GM12801 (cell line): ENCODE measurements around the gene MROH7.

Experiments used
- TF ChIP-seq, protein P1 (sequence below): IDR thresholded peaks from one replicate; pipeline ENCODE4 v1.5.1; 2011; ENCODE audit warnings: control low read depth; ENCODE audit not compliant: insufficient read length; ENCODE audit errors: extremely low read depth

The MROH7 gene

DNA sequence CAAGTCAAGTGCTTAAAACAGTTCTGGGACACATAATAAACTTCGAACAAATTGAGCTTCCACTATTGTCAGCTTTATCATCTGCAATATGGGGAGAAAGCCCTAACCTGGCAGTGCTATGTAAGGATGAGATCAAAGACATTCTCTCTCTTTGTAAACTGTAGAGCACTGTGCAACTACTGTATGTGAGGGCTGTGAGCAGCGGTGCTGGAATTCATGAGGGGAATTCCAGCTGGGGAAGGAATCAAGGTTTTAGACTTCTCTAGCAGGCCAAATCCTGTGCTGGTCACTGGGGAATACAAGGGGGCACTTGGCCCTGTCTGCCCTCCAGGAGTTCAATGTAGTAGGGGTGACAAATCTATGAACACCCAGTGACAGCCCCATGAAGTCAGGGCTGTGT lies 27.6 kb upstream of the MROH7 start:
- TF ChIP-seq, protein P1, sequence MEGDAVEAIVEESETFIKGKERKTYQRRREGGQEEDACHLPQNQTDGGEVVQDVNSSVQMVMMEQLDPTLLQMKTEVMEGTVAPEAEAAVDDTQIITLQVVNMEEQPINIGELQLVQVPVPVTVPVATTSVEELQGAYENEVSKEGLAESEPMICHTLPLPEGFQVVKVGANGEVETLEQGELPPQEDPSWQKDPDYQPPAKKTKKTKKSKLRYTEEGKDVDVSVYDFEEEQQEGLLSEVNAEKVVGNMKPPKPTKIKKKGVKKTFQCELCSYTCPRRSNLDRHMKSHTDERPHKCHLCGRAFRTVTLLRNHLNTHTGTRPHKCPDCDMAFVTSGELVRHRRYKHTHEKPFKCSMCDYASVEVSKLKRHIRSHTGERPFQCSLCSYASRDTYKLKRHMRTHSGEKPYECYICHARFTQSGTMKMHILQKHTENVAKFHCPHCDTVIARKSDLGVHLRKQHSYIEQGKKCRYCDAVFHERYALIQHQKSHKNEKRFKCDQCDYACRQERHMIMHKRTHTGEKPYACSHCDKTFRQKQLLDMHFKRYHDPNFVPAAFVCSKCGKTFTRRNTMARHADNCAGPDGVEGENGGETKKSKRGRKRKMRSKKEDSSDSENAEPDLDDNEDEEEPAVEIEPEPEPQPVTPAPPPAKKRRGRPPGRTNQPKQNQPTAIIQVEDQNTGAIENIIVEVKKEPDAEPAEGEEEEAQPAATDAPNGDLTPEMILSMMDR, result no peak

DNA sequence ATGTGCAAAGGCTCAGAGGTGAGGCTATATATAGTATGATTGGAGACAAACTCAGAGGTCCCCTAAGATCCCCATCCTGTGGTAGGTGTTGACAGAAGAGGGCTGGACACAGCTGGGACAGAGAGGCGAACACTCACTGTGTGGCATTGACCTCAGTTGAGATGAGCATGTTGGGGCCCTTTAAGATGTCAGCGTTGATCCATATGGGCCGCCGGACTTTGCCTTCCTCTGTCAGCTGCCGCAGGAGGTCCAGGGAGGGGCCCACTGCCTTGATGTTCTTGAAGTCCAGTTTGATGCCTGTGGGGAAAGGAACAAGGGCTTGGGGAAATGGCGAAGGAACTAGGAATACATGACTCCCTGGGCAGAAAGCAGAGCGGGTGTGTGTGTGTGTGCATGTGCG lies 27.0 kb upstream of the MROH7 start:
- TF ChIP-seq, protein P1, result no peak

DNA sequence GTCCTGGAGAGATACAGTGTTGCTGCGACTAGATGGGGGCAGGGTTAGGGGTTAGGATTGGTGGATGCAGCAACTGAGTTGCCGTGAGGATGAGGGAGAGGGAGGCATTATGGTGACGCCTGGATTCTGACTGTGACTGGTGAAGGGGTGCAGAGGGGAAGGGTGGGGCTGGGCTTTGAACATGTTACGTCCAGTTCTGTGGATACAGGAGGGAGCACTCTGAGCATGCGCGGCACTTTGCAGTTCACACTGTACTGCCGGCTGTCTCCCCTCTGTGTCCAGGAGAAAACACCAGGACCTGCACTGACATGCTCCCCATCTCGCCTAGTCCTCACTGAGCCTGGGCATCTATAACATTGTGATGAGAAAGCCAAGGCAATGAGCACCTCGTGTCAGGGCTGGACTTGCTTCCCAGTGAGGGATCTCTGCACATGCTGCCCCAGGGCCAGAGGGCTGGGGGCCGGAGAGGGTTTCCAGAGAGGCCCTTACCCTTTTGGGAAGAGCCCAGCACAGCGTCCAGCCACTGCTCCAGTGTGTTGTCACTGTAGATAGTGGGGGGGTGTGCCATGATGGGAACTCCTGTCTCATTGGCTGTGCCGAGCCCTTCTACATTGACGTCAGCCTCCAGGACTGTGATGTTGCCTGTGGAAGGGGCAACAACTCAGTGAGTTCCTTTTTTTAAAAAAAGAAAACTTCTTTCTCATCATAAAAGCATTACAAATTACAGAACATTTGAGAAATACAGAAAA lies 25.9 kb upstream of the MROH7 start:
- TF ChIP-seq, protein P1, result no peak

DNA sequence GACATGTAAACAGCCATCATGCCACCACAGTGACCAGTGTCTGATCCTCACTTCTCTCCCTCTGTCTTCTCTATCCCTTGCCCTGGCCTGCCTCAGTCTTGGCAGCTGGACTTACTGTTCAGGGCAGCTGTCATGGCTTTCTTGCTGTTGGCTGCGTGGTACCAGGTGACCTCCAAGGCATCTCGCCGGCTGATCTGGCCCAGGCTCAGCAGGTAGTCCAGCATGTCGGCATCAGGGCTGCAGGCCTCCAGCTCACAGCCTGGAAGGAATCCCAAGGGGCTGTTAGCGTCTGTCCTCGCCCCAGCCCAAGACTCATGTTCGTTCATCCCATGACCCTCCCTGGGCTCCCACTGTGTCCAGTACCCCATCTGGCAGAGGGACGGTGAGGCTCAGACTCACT lies 21.8 kb upstream of the MROH7 start:
- TF ChIP-seq, protein P1, result no peak

DNA sequence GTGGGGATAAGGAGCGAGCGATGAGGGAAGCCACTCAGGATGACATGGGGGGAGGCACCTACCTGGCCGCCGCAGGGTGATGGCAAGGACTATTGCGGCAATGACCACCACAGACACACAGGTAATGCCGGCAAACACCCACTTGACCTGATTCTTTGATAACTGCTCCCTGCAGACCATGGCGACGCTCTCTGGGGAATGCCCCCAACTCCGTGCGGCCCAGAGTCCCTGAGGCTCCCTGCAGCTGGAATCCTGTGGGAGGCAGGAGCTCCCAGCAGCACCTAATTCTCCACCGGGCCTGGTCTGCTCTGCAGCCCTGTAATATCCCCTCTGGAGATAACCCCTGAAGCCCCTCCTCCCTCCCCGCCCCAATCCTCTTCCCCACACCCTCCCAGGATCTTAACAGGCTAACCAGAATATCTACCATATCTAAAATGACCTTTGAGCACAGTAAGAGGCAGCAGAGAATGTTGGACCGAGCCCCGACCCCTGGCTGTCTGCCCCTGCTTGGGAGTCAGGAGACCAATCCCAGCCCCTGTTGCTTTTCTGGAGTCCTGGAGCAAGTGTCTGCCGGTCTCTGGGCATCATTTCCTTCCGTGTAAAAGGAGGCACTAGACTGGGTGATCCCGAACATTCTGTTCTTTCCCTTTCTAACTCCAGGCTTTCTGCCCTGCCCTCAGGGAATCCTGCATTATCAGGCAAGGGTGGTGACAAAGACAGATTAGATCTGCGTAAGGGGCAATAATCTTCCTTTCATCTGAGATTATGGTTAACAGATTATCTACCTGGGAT lies 18.2 kb upstream of the MROH7 start, which contains the start of gene FAM151A:
Gene FAM151A (minus strand): TSS at position 310 of the 792 bp plus-strand sequence. CDS start 130 bp downstream, at position 180.
- TF ChIP-seq, protein P1, result no peak

DNA sequence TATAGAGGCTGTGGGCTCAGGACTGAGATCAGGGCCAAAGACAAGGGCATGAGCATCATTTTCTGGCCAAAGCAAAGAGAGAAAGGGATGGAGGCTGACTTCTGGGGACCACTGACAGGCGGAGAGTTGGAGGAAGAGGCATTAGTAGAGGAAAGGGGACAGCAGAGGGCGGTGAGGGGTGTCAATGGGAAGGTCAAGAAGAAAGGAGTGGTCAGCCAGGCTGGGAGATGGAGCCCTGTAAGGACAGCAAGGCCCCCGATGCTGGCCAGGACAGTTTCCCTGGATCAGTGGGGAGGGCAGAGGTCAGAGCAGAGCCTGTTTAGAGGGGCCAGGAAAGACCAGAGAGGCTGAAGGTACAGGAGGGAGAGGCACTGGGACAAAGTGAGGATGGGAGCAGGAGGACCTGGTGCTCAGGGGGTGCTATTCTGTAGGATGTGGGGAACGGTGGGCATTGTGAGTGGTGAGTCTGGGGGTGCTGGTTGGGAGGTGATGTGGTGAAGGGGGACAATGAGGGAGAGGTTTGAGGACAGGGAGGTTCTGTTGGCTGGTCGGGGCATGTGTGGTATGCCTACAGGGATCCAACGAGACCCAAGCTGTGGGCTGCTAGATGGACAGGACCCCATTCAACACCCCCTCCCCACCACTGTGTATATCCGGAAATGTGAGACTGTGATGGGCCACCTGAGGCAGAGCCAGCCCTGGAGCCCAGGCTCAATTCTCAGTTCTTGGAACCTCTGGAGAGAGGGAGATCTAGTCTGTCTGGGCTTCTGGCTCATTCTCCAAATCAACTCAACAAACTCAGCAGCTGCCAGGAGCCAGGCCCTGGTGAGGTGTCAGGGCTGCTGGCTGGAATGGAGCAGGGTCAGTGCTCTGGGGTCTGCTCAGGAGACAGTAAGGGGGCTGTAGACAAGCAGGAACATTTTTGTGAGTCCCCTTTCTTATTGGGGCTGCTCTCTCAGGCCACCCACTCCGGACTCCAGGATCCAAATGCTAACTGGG lies 16.8 kb upstream of the MROH7 start:
- TF ChIP-seq, protein P1, result no peak
